Measurements from ENCODE around the gene KRI1.
"Not testable (repeated sequence)": the region's sequence is repeated elsewhere in the genome, so short reads cannot be mapped to it uniquely, and the experiment has no call there.

KRI1 gene

GRCh38 chr19:10575011-10575716 lies 9.4 kb upstream of the KRI1 start:
- no peak for DNase-seq (ENCODE audit: low read depth in 2 of 2)

- DNase-seq (ENCODE audit: low read depth in 2 of 2), result no peak
Observed at GRCh38 chr19:10574462-10574861, 8.7 kb upstream of the KRI1 start.

GRCh38 chr19:10573793-10574192 lies 8.0 kb upstream of the KRI1 start:
- DNase-seq (ENCODE audit: low read depth in 2 of 2), result not testable (repeated sequence)

- peak; percentile 99 for DNase-seq (ENCODE audit: low read depth in 2 of 2)
Observed at GRCh38 chr19:10568826-10569651, 3.2 kb upstream of the KRI1 start, which contains the start of gene CDKN2D. CDKN2D (minus strand) TSS chr19:10568979; CDS start chr19:10568653, 326 bp downstream.

GRCh38 chr19:10568062-10568825 lies 2.4 kb upstream of the KRI1 start:
- DNase-seq (ENCODE audit: low read depth in 2 of 2), result no peak

GRCh38 chr19:10567656-10568055 lies 1.8 kb upstream of the KRI1 start:
- no peak for DNase-seq (ENCODE audit: low read depth in 2 of 2)

GRCh38 chr19:10566658-10567410 lies 1.0 kb upstream of the KRI1 start:
- peak in 1 of 2 donors; percentile 49 for DNase-seq (ENCODE audit: low read depth in 2 of 2)

GRCh38 chr19:10566408-10566657 lies 523 bp upstream of the KRI1 start:
- no peak for DNase-seq (ENCODE audit: low read depth in 2 of 2)

- no peak for DNase-seq (ENCODE audit: low read depth in 2 of 2)
Observed at GRCh38 chr19:10565028-10565566, 713 bp downstream of the KRI1 start.

GRCh38 chr19:10562609-10563008 lies 3.2 kb downstream of the KRI1 start:
- no peak for DNase-seq (ENCODE audit: low read depth in 2 of 2)

- DNase-seq (ENCODE audit: low read depth in 2 of 2), result no peak
Observed at GRCh38 chr19:10560154-10560553, 5.7 kb downstream of the KRI1 start.

GRCh38 chr19:10557603-10558197 lies 8.1 kb downstream of the KRI1 start:
- no peak for DNase-seq (ENCODE audit: low read depth in 2 of 2)

GRCh38 chr19:10555610-10555973 lies 10.2 kb downstream of the KRI1 start:
- no peak for DNase-seq (ENCODE audit: low read depth in 2 of 2)

GRCh38 chr19:10554760-10555609 lies 10.8 kb downstream of the KRI1 start:
- DNase-seq (ENCODE audit: low read depth in 2 of 2), result no peak

- peak in 1 of 2 donors; percentile 36 for DNase-seq (ENCODE audit: low read depth in 2 of 2)
Observed at GRCh38 chr19:10553943-10554381, 11.8 kb downstream of the KRI1 start.

- no peak for DNase-seq (ENCODE audit: low read depth in 2 of 2)
Observed at GRCh38 chr19:10553087-10553667, 12.6 kb downstream of the KRI1 start.

- DNase-seq (ENCODE audit: low read depth in 2 of 2), result no peak
Observed at GRCh38 chr19:10552510-10553053, 13.2 kb downstream of the KRI1 start.

- DNase-seq (ENCODE audit: low read depth in 2 of 2), result no peak
Observed at GRCh38 chr19:10551698-10552301, 14.0 kb downstream of the KRI1 start.

- not testable (repeated sequence) for DNase-seq (ENCODE audit: low read depth in 2 of 2)
Observed at GRCh38 chr19:10551006-10551405, 14.8 kb downstream of the KRI1 start.
